ENCODE measurements around the gene NELFCD. TPM values are rescaled to one million over a fixed set of nuclear protein-coding genes. Genes with fewer than 3 reads are reported as not detected.
"Not testable (repeated sequence)": the region's sequence is repeated elsewhere in the genome, so short reads cannot be mapped to it uniquely, and the experiment has no call there.

NELFCD gene
- total RNA-seq, 1 donor from 2014 or later = 51.0 TPM

DNA sequence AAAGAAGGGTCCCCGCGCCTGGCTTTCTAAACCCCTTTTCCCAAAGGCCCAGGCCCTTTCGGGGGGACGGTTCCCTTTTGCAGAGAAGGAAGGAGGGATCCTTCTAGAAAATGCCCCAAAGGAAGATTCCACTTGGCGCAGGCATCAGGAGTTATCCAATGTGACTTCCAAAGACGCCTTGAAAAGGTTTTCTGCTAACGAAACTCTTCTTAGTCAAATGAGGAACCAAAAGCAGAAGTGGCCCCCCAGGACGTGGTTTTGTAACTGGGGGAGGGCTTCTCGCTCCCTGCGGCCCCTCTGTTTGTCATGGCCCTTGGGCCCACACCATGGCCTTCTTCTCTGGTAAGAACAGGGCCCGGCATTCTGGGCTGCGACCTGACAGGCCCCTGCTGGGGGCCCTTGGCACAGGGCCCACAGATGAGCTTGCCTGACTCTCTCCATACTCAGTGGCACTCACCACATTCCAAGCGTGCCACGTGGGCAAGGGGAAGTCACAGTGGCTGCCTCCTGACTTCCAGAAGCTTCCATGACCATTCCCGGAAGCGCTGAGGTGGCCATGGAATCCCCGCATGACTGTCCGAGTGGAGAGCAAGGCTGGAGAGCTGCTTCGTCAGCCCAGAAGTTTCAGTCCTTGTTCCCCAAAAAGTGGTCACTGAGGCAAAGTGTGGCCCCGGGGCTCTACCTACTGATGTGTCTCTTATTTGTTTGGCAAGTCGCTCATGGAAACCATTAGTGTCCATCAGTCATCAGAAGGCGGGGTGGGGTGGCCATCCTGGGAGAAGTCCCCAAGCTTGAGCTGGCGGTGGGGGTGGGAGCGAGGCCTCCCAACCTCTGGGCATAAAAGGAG is 26.8 kb downstream of the NELFCD start:
- peak in 1 of 2 donors; percentile 67 for DNase-seq (ENCODE audit: low read depth in 2 of 2)

DNA sequence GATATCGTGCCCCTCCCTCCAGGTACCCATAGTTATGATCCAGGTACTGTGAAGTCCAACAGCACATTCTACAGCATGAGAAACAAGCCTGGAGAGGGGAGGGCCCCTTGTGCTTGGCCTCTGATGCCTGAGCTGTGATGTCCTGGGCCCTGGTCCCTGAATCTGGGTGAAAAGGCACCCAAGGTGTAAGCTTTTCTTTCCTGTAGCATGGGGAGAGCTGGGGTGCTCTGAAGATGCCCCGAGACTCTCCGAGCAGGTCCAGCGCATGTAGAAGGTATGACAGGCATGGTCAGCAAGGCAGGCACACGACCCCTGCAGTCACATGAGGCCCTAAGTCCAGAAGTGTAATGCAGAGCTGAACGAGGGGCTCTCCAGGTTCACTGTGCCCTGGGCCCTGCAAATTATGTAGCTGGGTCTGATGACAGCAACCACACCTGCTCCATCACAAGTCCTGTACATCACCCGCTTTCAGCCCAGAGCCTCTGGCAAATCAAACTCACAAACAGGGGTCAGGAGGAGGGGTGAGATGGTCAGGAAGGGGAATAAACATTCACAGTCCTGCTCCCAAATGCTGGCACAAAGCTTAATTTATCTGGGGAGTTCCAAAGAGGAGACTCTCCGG is 27.8 kb downstream of the NELFCD start:
- no peak for DNase-seq (ENCODE audit: low read depth in 2 of 2)

DNA sequence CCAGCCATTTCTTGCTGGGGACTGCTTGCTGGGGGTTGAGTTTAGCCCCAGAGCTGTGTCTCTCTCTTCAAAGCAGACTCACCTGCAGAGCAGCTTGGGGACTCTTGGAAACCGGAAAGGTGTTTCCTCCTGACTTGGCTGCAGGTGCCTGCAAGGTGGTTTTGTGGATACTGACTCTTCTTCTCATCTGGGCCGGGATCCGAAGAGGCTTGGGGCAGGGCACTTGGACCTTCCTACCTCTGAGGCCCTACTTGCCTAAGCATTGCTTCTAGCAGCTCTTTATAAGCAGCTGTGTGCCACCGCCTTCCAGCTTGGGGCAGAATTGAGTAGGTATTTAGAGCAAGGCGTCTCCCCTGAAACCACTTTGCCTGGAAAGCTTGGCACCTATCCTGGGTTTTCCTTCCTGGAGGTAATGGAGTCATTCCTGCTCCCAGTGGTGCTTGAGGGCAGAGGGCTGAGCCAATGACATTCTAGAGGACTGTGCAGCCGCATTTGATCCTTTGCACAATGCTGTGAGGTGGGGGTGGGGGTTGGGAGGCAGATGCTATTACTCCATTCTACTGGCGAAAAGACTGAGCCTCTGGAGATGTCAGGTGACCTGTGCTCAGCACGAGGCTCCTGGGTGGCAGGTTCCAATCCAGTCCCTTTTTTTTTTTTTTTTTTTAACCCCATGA is 29.4 kb downstream of the NELFCD start:
- DNase-seq (ENCODE audit: low read depth in 2 of 2) = peak; percentile 58 to 68

DNA sequence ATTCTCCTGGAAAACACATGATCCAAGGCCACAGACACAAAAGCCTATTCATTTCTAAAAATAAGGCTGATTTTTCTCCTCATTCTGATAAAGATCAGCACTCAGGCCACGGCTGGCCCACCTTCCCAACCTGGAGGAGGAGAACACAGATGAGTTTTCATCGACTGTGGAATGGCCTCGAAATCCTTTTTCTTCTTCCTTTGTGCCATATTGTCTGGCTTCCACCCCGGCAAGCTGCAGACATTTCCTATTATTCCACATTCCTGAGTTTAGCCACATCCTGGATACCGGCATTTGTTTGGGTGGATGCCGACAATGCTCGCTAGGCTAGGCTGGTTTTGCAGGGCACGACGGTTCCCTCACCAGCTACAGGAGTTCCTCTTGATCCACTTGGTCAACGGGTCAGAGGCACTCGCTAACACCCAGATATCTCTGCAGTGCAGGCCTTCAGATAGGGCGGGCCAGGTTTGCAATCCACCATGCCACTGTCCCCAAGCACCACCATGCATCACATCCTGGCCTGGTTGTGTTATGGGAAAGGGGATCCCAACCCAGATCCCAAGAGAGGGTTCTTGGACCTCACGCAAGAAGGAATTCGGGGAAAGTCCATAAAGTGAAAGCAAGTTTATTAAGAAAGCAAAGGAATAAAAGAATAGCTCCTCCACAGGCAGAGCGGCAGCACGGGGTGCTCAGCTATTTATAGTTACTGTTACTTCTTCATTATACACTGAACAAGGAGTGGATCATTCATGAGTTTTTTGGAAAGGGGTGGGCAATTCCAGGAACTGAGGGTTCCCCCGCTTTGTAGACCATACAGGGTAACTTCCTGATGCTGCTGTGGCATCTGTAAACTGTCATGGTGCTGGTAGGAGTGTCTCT is 30.2 kb downstream of the NELFCD start:
- peak; percentile 97 for DNase-seq (ENCODE audit: low read depth in 2 of 2)

DNA sequence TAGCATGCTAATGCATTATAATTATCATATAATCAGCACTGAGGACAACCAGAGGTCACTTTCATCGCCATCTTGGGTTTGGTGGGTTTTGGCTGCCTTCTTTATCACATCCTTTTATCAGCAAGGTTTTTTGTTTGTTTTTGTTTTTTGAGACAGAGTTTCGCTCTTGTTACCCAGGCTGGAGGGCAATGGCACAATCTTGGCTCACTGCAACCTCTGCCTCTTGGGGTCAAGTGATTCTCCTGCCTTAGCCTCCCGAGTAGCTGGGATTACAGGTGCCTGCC is 30.8 kb downstream of the NELFCD start:
- not testable (repeated sequence) for DNase-seq (ENCODE audit: low read depth in 2 of 2)

DNA sequence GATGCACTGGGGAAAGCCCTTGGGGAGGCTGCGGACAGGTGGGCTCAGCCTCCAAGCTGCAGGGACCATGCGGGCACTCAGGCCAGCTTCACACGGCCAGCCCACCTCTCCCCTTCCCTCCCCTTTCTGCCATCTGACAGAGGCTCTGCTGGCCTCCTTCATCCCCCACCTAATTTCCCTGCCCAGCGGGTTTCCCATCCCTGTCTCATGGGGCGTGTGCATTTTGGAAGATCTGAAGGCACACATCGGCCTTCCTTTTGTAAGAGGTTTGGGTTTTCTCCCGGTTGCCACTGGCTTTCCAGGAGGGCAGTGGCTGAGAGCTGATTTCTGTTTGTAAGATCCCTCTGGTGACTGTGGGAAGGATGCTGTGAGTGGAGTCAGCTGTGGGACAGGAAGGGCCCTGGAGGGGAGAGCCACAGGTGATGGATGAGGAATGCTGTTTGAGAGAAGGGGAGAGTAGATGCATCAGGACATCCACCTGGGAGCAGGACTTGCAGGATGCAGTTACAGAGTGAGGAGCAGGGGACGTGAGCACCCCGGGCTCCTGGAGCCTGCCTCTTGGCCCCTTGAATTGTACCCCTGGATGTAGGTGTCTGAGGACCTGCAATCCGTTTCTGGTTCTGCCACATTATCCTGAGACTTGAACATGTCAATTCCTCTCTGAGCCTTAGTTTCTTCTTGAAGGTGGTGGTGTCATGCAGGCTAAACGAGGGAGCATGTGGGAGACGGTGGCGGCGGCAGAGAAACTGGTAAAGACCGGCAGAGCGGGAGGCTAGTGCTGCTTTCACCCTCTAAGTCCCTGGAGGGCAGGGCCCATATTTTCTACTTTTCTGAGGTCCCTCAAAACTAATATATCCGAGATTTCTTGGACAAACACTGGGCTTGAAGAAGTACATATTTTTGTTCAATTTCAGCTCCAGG is 32.2 kb downstream of the NELFCD start:
- DNase-seq (ENCODE audit: low read depth in 2 of 2) = no peak

DNA sequence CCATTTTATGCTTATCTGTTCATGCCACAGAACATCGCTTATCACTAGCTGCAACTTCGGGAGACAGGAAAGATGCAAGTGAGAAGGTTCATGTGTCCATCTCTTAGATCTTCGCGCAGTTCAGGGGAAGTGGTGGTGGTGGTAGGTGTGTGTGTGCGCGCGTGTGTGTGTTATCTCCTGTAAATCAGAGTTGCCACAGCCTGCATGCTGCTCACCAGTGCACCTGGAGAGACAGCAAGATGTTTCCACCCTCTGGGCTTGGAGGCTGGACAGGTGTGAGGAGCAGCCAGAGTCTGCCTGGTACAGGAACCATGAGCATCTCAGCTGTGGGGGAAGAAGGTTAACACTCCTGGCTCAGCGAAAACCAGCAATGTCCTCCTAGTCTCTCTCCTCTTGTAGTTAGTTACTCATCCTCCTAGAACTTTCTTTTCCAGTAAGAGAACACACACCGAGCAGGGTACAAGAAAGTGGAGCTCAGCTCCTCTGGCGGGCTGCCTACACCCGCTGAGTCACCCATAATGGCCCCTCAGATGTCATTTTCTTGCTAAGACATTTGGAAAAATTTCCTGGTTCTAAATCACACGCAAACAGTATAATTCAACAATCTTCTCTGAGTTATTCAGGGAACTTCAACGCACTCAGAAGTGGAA is 33.0 kb downstream of the NELFCD start:
- peak in 1 of 2 donors; percentile 50 for DNase-seq (ENCODE audit: low read depth in 2 of 2)

DNA sequence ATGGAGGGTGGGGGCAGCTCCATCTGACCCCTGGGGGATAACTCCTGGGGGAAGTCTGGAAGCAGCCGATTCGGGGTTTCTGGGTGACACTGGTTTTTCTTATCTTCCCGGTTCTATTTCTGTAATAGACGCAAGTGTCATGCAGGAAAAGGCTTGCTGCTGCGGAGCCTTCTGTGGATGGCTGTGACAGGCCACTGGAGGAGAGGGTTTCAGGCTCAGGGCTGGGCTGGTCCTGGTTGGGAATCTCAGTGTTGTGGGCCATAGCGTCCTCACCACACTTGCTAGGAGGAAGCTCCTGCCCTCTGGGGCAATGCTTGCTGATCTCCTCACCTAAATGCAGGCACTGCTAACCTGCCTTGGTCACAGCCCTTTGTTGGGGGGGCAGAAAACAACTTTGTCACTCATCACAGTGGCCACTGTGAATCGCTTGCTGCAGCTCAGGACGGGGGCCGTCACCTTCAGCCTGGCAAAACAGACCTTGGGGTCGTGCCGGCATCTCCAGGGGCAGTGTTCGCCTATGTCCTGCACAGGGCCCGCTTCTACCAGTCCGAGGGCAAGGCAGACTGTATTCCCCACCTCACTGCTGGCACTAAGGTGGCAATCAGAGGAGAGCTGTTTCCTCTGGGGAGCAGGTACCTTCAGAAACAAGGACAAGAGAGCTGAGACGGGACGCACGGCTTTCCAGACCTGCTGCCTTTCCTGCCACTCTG is 33.8 kb downstream of the NELFCD start:
- DNase-seq (ENCODE audit: low read depth in 2 of 2) = no peak

DNA sequence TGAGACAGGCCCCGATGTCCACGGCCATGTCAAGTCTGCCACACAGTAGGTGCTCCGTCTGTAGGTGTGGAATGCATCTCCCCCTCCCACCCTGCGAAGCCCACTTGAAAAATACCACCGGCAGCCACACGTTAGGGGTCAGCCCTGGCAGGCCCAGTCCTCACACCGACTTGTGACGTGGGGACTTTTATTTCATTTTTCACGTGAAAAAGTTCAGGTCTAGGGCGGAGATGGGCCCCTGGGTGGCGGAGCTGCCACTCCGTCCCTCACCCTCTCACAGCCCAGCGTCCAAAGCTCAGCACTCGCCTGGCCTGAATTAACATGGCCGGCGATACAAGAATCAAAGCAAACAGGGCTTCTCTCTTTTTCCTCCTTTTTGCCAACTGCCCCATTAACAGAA is 34.4 kb downstream of the NELFCD start:
- no peak for DNase-seq (ENCODE audit: low read depth in 2 of 2)

DNA sequence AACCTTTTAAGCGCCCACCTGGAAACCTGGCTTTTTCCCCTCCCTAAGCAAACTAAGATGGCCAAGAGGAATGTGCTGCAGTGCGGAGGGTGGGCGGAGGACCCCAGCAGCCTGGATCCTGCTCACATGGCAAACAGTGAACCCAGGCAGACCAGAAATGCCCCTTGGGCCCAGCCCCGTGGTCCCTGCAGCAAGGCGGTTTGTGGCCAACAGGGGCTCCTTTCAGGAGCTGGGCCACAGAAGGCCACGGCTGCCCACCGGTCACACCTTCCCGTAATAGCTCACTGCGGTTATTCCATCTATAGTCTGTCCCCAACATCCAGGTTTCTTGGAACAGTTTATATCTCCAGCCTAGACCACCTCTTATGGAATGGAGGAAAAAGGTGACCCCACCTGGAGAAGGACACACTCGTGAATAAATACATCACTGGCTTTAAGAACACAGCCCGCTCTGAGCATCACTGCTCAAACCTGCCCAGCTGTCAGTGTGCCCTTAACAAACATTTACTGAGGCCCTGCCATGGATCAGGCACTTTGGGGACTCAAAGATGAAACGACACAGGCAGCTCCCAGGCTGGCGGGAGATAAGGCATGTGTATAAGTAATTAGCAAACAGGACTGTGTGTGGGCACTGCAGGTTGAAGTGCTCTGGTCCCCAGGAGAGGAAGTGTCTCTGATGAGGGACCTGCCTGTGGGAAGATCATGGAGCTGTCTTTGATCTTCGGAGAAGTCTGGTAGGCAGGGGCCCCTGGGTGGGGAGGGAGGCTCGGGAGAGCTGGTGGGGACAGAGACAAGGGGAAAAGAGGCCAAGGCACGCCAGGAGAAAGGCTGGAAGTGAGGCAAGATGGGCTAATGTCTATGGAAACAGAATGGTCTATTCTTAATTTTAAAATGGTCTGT is 35.0 kb downstream of the NELFCD start:
- no peak for DNase-seq (ENCODE audit: low read depth in 2 of 2)

DNA sequence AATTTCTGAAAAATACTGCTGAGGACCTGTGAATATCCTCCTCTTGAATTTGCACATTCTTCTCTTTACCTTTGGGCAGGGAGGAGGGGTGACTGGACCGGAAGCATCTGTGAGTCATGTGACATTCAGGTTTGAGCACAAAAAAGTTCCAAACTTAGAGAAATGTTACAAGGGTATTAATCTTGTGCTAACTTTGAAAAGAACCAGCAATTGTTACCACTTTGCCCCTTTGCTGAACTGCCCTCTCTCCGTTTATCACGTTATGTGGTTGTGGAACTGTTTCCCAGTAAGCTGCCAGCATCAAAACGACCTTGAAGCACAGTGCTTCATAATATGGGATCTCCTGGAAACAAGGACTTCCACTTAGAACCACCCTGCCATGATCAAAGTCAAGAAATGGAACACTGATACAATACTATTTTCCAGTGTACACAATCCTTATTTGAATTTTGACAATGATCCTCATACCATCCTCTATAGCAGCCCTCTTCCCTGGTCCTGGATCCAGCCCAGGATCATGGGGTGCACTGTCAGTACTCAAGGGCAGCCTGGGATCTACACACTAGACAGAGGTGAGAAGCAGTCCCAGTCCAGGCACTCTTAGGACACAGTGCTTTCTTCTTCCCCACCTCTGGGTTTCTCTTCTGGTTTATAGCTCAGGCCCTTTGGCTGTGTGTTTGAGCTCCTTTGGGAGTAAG is 35.9 kb downstream of the NELFCD start:
- DNase-seq (ENCODE audit: low read depth in 2 of 2) = peak in 1 of 2 donors; percentile 33

DNA sequence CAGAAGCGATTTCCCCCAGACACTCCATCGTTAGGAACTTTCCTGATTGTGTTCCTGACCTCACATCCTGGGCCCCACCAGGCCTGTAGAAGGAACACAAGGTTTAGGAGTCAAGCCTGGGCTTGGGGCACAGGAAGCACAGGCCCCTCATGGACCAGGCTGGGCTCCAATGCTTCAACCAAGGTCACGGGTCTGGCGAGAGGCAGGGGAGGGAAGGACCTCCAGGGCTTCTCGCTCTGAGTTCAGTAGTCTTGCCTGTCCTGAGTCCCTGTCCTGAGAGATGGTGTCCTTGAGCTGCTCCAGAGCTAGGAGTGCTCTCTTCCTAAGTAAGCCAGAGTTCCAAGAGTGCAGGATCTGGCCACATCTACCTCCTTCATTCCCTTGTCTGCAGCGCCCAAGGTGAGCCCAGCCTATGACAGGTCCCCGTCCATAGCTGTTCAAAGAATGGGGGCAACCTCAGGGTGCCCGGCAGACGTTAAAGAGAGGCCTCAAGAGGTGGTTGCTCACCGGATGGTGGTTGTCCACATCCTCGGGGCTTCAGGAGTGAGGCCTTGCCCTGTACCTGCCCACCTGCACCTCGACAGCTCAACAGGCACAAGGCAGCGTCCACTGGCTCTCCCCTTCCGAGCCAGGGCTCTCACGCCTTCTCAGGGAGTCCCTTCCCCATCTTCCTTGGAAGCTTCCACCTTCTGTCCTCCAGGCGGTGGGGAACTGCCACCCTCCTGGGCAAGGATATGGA is 36.6 kb downstream of the NELFCD start:
- no peak for DNase-seq (ENCODE audit: low read depth in 2 of 2)

DNA sequence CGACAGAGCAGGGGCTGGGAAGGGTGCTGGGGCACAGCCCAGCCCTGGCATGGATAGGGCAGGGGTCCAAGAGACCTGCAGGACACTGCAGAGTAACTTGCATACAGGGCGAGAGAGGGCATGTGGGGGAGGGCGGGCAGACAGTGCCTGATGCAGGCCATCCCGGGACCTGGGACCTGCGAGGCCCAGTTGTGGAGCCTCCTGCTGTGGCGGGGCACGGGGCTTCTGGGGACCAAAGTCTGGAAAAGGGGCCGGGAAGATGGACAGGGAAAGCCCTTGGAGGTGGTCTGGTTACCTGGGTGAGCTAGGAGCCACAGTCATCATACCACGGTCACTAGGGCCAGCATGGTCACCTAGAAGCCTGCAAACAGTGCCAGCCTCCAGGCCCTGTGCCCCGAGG is 37.8 kb downstream of the NELFCD start:
- DNase-seq (ENCODE audit: low read depth in 2 of 2) = no peak

DNA sequence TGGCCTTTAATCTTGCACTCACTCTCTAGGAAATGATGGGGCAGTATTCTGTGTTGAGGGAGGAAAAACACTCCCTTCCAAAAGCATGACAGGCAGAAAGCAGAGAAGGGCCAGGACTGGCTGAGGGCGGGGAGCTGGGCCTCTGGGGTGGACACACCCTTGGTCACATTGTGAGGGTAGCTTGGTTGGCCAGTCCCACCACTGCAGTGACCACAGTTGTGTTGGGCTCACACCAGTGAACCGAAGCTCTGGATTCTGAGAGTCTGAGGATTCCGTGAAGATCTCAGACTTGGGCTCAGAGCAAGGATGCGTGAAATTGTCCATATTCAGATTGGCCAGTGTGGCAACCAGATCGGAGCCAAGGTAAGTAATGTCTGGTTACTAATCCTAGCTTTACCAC is 38.2 kb downstream of the NELFCD start, which contains the start of gene TUBB1:
Gene TUBB1, plus strand, starts transcription at position 213 of the 400 bp plus-strand sequence. Its CDS starts 94 bp downstream, at position 307.
- DNase-seq (ENCODE audit: low read depth in 2 of 2) = no peak

DNA sequence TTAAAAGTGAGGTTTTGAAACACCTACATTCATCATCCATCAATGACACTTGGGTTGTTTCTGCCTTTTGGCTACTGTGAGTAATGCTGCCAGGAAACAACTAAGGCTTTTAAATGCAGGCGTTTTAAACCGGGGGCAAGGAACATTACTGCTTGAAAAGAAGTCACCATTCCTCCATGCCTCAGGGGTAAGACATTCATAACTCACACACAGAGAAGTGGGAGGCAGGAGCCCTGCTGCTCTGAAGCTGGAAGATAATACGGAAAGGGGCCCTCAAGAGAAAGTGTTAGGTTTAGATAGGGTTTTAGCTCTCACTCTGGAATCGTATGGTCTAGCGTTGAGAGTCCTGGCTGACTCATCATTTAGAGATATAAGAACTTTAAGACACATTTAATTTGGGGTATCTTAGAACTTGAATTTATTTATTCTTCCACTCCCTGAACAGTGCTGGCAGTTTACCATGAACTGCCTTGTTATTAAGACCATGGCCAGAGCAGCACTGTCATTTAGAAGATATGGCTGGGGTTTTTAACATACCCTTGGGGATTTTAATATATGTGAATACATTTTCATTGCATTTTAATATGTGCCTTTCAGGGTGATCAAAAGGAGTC is 40.0 kb downstream of the NELFCD start:
- peak in 1 of 2 donors; percentile 60 for DNase-seq (ENCODE audit: low read depth in 2 of 2)

DNA sequence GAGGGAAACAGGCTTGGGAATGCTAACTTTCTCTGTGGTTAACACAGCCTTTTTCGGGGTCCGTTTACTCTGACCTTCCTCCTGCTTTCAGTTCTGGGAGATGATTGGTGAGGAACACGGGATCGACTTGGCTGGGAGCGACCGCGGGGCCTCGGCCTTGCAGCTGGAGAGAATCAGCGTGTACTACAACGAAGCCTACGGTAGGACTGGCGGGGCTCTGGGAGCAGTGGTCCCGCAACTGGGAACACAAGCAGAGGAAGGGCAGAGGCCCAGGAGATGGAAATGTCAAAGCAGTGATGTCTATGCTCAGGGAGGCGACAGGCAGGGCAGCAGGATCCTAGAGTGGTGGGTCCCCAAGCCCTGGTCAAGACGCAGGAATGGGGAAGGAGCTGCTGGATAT is 41.7 kb downstream of the NELFCD start:
- DNase-seq (ENCODE audit: low read depth in 2 of 2) = no peak

DNA sequence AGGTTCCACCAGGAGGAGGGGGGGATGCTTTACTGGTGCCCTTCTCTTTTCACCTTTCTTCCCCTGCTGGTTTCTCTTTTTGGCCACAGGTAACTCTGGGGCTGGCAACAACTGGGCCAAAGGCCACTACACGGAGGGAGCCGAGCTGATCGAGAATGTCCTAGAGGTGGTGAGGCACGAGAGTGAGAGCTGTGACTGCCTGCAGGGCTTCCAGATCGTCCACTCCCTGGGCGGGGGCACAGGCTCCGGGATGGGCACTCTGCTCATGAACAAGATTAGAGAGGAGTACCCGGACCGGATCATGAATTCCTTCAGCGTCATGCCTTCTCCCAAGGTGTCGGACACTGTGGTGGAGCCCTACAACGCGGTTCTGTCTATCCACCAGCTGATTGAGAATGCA is 42.6 kb downstream of the NELFCD start:
- no peak for DNase-seq (ENCODE audit: low read depth in 2 of 2)
